Right hindlimb (tissue), 1 donor: ENCODE measurements around the gene IL13RA2.

ENCODE experiments used
- DNase-seq: peaks from one replicate; pipeline ENCODE4 v3.0.0-alpha.2; 2018

IL13RA2 gene

DNA sequence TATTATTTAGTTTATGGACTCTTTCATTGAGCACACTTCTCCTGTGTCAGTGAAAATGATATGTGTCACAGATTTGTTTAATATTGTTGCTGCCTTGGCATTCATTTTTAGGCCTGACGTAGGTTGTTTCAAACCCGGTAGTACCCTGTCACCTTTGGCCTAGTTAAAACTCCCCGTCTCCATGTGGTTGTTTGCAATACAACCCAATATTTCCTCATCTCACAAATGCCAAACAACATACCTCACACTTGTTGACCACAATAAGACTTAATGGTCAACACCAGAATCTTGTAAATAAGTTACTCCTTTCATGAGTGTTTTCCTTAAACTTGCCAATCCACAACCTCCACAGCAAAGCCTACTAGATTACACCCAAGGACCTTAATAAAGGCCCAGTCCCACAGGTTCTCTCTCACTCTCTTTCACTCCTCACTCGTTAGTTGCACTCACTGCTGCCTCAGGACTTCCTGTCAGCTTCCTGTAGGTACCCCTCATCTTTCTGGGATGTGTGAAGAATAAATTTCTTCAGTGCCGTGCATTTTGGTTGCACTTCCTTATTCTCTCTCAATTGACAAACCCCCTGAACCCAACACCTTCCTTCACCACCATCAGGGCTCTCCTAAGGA lies 31.3 kb downstream of the IL13RA2 start:
- DNase-seq, result no peak

DNA sequence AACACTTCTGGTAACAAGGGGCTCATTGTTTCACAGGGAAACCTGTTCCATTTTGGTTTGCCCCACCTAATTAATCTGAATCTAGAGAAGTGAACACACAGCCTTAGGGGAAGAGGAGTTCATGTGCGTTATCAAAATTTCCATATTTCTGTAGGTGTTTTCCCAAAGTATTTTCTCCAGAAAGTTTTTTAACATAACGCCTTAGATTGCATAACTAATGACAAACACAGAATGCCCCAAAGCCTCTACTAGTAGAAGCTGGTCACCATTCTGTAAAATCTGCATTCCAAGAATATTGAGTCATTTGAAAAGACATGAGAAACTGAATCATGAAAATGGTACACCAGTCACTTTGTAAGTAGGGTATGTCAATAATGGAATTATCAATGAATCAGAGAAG lies 41.1 kb downstream of the IL13RA2 start:
- DNase-seq, result no peak

DNA sequence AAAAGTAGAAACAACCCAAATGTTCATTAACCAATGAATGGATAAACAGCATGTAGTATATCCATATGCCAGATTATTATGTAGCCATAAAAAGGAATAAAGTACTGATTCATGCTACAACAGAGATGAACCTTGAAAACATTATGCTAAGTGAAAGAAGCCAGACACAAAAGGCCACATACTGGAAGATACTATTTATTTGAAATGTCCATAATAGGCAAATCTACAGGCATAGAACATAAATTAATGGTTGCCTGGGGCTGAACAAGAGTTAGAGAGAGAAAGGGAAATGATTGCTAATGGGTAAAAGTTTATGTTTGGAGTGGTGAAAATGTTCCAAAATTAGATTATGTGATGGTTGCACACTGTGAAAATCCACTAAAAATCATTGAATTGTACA lies 44.4 kb downstream of the IL13RA2 start:
- no peak for DNase-seq

DNA sequence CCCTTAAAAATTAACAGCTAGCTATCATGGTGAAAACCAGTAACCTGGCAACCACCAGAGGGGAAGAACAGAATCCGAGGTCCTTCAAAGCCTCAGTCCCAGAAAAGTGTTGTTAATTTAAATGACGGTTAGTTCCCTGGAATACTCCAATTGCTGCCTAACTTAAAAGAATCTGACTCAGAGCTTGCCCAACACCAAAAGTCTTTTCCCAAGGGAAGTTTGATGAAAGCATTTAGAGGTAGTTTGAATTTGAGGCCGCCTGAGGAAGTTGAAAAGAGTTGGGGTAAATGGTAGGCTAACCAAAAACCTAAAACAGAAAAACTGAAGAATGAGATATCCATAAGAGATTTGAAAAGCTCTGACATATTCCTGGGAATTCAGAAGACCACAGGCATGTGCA lies 46.6 kb downstream of the IL13RA2 start:
- no peak for DNase-seq

DNA sequence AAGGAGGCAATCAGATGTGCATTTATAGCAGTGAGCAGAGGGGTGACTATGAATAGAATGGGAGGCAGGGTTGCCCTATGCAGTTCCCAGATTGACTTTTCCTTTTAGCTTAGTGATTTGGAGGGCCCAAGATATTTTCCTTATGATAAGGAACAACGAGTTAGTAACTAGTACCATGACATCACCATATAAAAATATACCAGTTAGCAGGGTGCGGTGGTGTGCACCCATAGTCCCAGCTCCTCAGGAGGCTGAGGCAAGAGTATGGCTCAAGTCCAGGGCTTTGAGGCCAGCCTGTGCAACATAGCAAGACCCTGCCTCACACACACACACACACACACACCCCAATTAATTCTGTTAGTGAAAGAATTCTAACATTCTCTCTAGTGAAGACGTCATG lies 53.0 kb downstream of the IL13RA2 start:
- no peak for DNase-seq

DNA sequence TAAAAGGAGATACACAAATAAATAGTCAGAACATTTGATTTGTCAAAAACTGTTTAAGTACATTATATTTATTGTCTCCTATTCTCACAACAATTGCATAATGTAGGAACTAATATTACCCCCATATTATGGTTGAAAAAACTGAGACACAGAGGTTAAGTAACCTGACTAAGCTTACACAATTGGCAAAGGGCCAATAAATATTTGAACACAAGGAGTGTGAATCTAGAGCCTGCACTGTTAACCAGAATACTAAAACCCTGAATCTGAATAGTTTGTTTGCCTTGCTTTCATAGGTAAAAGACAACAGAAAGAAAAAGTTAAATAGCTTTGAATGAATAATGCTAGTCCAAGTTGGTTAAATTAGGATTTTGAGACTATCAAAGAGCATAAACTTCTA lies 55.2 kb downstream of the IL13RA2 start:
- DNase-seq, result no peak

DNA sequence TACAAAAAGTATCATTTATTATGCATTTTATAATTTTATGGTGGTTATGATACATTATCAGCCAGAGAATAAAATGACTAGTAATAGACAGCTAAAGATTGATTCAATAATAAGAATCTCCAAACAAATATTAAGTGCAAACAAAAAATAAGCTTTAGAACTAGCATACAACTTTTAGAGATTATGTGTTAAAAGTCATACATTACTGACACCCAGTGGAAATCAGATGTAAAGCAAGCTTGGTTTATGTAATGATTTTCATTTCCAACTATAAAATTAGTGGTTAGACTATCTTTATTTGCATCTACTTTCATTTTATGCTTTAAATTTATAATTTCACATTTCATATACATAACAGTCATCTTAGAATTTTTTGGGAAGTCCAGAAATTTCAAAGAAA lies 57.7 kb downstream of the IL13RA2 start:
- no peak for DNase-seq
